T47D (cell line): Measurements from ENCODE around the gene VPS39.

Source experiments
- DNase-seq, 2 experiments: peaks; one replicate each; pipeline versions ENCODE4 v3.0.0 to v3.0.0-alpha.2; 2011 to 2012; ENCODE audit warnings: low read depth in 1 of 2, low spot score in 1 of 2
- JUND ChIP-seq: IDR thresholded peaks from 2 replicates; pipeline ENCODE4 v1.6.1; 2012; ENCODE audit warnings: low read depth
- in situ Hi-C: cut with HindIII; loops from 2 replicates; pipeline ENCODE4 v1.10.0; 2016; ENCODE audit warnings: low sequenced_read_pairs, low pct_unique_long_range_greater_than_20kb

Gene VPS39

GRCh38 chr15:42152196-42152920 lies 55.7 kb downstream of the VPS39 start:
- no peak for TF ChIP-seq JUND
- in situ Hi-C loops = no loop called here
- DNase-seq = no peak

- in situ Hi-C loops = no loop called here
- no peak for DNase-seq
- no peak for TF ChIP-seq JUND
These were observed 56.4 kb downstream of the VPS39 start for GRCh38 chr15:42151736-42152135.

DNA sequence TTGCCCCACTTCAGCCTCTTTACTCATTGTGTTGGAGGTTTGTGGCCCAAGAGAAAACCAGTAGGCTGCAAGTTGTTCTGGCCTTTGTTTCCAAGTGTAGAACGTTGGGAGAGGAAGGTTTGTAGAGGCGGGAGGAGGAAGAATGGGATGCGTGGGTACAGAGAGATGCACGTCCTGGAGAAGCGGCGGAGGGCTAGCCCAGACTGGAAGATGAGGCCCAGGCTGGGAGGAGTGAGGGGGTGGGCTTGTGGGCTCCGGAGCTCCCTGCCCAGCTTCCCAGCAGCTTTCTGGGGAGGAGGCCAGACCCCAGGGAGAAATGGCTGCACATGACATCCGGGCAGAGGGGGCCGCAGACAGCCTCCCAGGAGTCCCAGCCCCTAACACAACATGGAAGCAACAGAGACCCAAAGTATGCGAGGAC lies 57.0 kb downstream of the VPS39 start:
- no peak for DNase-seq
- TF ChIP-seq JUND = no peak
- in situ Hi-C loops = no loop called here

DNA sequence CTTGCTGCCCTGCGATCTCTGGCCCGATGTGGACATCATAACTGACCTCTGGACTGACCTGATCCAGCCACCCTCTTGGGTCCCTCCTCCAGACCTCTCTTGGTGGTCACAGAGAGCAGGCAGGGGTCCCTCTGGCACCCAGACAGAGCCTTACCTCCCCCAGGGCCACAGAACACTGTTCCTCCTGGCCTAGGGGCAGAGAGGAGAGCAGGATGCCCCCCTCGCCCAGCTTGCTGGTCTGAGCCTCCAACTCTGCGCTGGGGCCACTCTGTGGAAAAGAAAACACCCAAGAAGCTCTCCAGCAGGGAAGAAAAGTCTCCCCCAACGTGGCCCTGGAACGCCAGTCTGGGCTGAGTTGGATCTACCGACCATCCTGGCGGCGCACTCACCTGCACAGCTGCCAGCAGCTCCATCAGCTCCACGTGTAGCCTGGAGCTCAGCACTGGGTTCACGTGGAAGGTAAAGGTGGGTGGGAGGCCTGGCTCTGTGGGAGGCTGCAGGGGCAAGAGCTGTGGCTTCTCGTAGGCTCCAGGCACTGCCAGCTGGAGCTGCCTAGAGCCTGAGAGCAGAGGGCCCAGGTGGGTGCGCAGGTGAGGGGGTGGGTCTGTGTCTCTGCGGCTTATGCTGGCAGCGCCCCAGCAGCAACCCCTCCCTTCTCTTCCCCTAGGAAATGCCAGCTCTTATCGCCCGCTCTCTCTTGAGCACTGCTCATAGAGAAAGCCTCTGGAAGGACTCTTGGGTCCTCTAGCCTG lies 57.7 kb downstream of the VPS39 start:
- TF ChIP-seq JUND = no peak
- in situ Hi-C loops = no loop called here

DNA sequence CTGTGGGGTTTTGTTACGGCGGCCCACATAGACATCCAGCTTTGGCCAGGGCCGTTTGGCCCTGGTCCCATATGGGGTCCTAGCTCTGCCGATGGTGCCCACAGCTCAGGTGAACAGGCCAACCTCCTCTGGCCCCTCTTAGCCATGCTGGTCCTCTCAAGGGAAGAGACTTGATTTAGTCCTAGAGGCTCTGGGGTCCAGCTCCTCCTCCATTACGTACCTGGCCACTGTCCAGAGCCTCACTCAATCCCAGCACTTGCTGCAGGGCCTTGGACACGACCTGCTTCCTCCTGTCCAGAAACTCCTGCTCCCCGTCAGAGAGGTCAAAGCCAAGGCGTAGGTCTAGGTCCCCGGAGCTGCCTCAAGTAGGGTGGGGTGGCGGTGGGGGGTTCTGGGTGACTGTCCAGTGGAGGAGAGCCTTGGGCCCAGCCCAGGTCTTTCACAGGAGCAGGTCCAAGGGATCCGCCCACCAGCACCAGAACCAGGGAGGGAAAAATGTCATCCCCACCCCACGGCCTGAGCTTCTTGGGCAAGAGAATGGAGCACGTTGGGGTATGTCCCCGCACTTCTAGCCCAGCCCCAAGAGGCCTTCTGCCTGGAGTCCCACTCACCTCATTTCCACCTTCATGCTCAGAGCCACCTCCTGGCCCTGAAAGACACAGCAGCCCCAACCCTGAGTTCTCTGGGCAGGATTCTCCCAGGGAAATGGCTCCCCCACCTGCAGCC lies 58.4 kb downstream of the VPS39 start:
- no peak for TF ChIP-seq JUND
- in situ Hi-C loops = no loop called here
- DNase-seq = no peak

More for the DNA sequence above, 57.7 kb downstream of the VPS39 start:
- no peak for DNase-seq

DNA sequence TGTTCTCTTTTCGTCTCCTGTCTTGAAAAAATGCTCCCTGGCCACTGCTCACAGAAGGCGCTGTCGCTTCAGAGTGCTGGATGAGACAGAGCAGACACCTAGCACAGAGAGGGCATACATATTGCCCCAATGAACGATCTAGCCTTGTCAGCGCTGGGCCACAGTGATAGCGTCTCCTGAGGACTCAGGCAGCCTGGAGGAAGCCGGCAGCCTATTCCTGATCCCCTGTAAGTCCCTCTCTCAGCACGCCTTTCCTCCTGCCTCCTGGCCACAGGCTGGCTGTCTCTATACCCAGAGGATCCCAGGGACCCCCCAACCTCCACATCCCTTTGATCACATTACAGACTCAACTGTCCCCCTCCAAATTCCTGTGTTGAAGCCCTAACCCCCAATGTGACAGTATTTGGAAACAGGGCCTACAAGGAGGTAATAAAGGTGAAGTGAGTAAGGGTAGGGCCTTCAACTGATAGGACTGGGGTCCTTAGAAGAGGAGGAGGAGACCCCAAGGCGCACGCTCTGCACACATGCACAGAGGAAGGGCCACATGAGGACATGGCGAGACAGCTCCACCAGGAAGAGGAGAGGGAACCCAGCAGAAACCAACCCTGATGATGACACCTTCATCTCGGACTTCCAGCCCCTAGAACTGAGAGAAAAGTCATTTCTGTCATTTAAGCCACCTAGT lies 59.2 kb downstream of the VPS39 start:
- in situ Hi-C loops = no loop called here
- TF ChIP-seq JUND = no peak
- no peak for DNase-seq

GRCh38 chr15:42147431-42147735 lies 60.7 kb downstream of the VPS39 start:
- no peak for TF ChIP-seq JUND
- in situ Hi-C loops = no loop called here
- DNase-seq = no peak

GRCh38 chr15:42146551-42147430 lies 61.3 kb downstream of the VPS39 start:
- no peak for TF ChIP-seq JUND
- in situ Hi-C loops = no loop called here
- DNase-seq = no peak

GRCh38 chr15:42145546-42146455 lies 62.3 kb downstream of the VPS39 start:
- no peak for DNase-seq
- in situ Hi-C loops = no loop called here

GRCh38 chr15:42144841-42145375 lies 63.2 kb downstream of the VPS39 start:
- no peak for DNase-seq
- no peak for TF ChIP-seq JUND
- in situ Hi-C loops = no loop called here

More at GRCh38 chr15:42145546-42146455, 62.3 kb downstream of the VPS39 start:
- no peak for TF ChIP-seq JUND
